K562 (cell line): ENCODE data around the gene PCDHGB1. TPM values are rescaled to one million over a fixed set of nuclear protein-coding genes. Genes with fewer than 3 reads are reported as not detected.

ENCODE experiments used
- ATAC-seq: fragments of 200-7000 bp; cut with Tn5 transposase; 3 replicates; pipeline ENCODE4 v1.9.1; 2020; ENCODE audit warnings: moderate library complexity
- BruUV-seq: library from RNA; stranded (reverse); fragments of 400-500 nt; replicated peaks from 2 replicates; lab custom pipeline; 2021; lab: Mats Ljungman, UMichigan
- CTCF ChIA-PET: fragments of 300-600 bp; formaldehyde crosslinking; extraction: SDS; loops from one replicate; lab custom pipeline; 2021; ENCODE audit warnings: low intra/inter-chr PET ratio; lab: Yijun Ruan, JAX
- POLR2A ChIA-PET: fragments of 300-600, 350-650 bp; sonication (Branson Sonifier 250); formaldehyde crosslinking; extraction: SDS; loops from one replicate; lab custom pipeline; 2021; ENCODE audit warnings: antibody characterized with exemption, inconsistent platforms; lab: Yijun Ruan, JAX
- DNase-seq, 4 experiments: peaks; one replicate each; pipeline versions ENCODE4 v3.0.0 to v3.0.0-alpha.2; 2011 to 2018; ENCODE audit warnings: low spot score in 3 of 4, mixed read lengths in 3 of 4; ENCODE audit errors: extremely low read depth in 1 of 4
- FAIRE-seq: peaks from 2 replicates; lab custom pipeline; 2011; peaks lifted over from hg19 to GRCh38; lab: Jason Lieb, UNC
- H2AFZ ChIP-seq: 2 replicates; pipeline ENCODE4 v1.6.0; 2011; ENCODE audit warnings: low read depth, low read length, control low read depth, inconsistent platforms
- H3K27ac ChIP-seq: fragments of 200-600 bp; 3 replicates; pipeline ENCODE4 v1.8.0; 2011; ENCODE audit warnings: low read depth, mild to moderate bottlenecking, control low read depth, inconsistent platforms, low read length, moderate library complexity, mixed read lengths; ENCODE audit errors: extremely low read depth
- H3K27me3 ChIP-seq, 2 experiments: fragments of 300-600 bp in 1 of 2; 2 replicates in 1 of 2; 3 replicates in 1 of 2; pipeline versions ENCODE4 v1.6.0 to v1.8.0; 2011; ENCODE audit warnings: inconsistent platforms in 2 of 2, low read length in 2 of 2, mild to moderate bottlenecking in 1 of 2, mixed read lengths in 1 of 2, moderate library complexity in 1 of 2; ENCODE audit not compliant: control insufficient read depth in 2 of 2, insufficient read depth in 2 of 2
- H3K36me3 ChIP-seq: fragments of 300-600 bp; 3 replicates; pipeline ENCODE4 v1.8.0; 2011; ENCODE audit warnings: mild to moderate bottlenecking, low read length, inconsistent platforms; ENCODE audit not compliant: control insufficient read depth, insufficient read depth
- H3K4me1 ChIP-seq, 2 experiments: fragments of 200-600 bp in 1 of 2; replicated peaks in 1 of 2; 2 replicates in 1 of 2; 3 replicates in 1 of 2; pipeline versions ENCODE4 v1.5.1 to v1.8.0; 2011; ENCODE audit warnings: inconsistent platforms in 2 of 2, low read length in 2 of 2, mild to moderate bottlenecking in 1 of 2, mixed read lengths in 1 of 2, moderate library complexity in 1 of 2; ENCODE audit not compliant: control insufficient read depth in 2 of 2, insufficient read depth in 2 of 2
- H3K4me2 ChIP-seq: 2 replicates; pipeline ENCODE4 v1.6.1; 2011; ENCODE audit warnings: low read length, control low read depth, inconsistent platforms, mixed read lengths; ENCODE audit not compliant: insufficient read depth
- H3K4me3 ChIP-seq: fragments of 200-600 bp; sonication (generic), shearing (Covaris generic); 2 replicates; pipeline ENCODE4 v1.5.1; 2016; ENCODE audit warnings: control low read depth, inconsistent platforms
- H3K79me2 ChIP-seq: fragments of 200-600 bp; 3 replicates; pipeline ENCODE4 v1.8.0; 2011; ENCODE audit warnings: low read length, inconsistent platforms; ENCODE audit not compliant: control insufficient read depth, insufficient read depth
- H3K9ac ChIP-seq, 2 experiments: 2 replicates each; pipeline versions ENCODE4 v1.6.0 to v1.6.1; 2011; ENCODE audit warnings: low read depth in 2 of 2, low read length in 2 of 2, control low read depth in 1 of 2, inconsistent platforms in 1 of 2, mild to moderate bottlenecking in 1 of 2, mixed read lengths in 1 of 2; ENCODE audit not compliant: insufficient read depth in 1 of 2
- H3K9me1 ChIP-seq: one replicate; pipeline ENCODE4 v1.6.0; 2011; ENCODE audit warnings: inconsistent platforms, mild to moderate bottlenecking, low read length, moderate library complexity; ENCODE audit not compliant: control insufficient read depth, insufficient read depth
- H3K9me3 ChIP-seq: replicated peaks from 2 replicates; pipeline ENCODE4 v1.5.1; 2011; ENCODE audit warnings: low read depth, low read length, inconsistent platforms; ENCODE audit not compliant: control insufficient read depth, insufficient read depth
- H4K20me1 ChIP-seq: replicated peaks from 2 replicates; pipeline ENCODE4 v1.6.1; 2011; ENCODE audit warnings: low read length, inconsistent platforms, mixed read lengths; ENCODE audit not compliant: control insufficient read depth, insufficient read depth
- BHLHE40 ChIP-seq: IDR thresholded peaks from 2 replicates; pipeline ENCODE4 v1.6.1; 2011; ENCODE audit warnings: low read length, improper control_type of control experiment
- CTCFL ChIP-seq: IDR thresholded peaks from 2 replicates; pipeline ENCODE4 v1.6.1; 2011; ENCODE audit warnings: borderline replicate concordance, low read depth, mild to moderate bottlenecking, moderate library complexity, low read length; ENCODE audit not compliant: insufficient read depth, poor library complexity, severe bottlenecking
- DNMT1 ChIP-seq: fragments of 450-650 bp; IDR thresholded peaks from 2 replicates; pipeline ENCODE4 v1.6.1; 2016; ENCODE audit warnings: antibody characterized with exemption, mild to moderate bottlenecking
- EHMT2 ChIP-seq: fragments of 450-650 bp; IDR thresholded peaks from 2 replicates; pipeline ENCODE4 v1.6.1; 2018; ENCODE audit warnings: antibody characterized with exemption
- GATA2 ChIP-seq: sonication (generic); formaldehyde crosslinking; IDR thresholded peaks from 2 replicates; pipeline ENCODE4 v1.4.0; 2020; ENCODE audit warnings: mild to moderate bottlenecking, missing genetic modification reagents
- HDGF ChIP-seq: fragments of 450-650 bp; IDR thresholded peaks from 2 replicates; pipeline ENCODE4 v1.6.1; 2016
- KLF13 ChIP-seq: fragments of 450-650 bp; IDR thresholded peaks from 2 replicates; pipeline ENCODE4 v1.6.1; 2016; ENCODE audit warnings: missing genetic modification characterization, low read depth, mild to moderate bottlenecking, missing compliant biosample characterization, moderate library complexity, borderline replicate concordance
- MTA3 ChIP-seq: fragments of 450-650 bp; formaldehyde crosslinking; IDR thresholded peaks from 2 replicates; pipeline ENCODE4 v1.6.1; 2017; ENCODE audit warnings: mild to moderate bottlenecking, borderline replicate concordance
- RAD21 ChIP-seq, 2 experiments: fragments of 250-450 bp in 1 of 2; fragments of 450-650 bp in 1 of 2; sonication (Bioruptor Pico) in 1 of 2; formaldehyde crosslinking in 1 of 2; IDR thresholded peaks in 1 of 2; conservative IDR thresholded peaks in 1 of 2; 2 replicates each; pipeline versions ENCODE4 v1.4.0 to v1.8.0; 2020 to 2022; ENCODE audit warnings: mild to moderate bottlenecking in 2 of 2, moderate library complexity in 1 of 2
- RFX7 ChIP-seq: fragments of 250-450 bp; sonication (Bioruptor Pico); IDR thresholded peaks from 2 replicates; pipeline ENCODE4 v1.5.1; 2021; ENCODE audit warnings: mild to moderate bottlenecking
- SOX6 ChIP-seq: fragments of 450-650 bp; IDR thresholded peaks from 2 replicates; pipeline ENCODE4 v1.6.1; 2014; ENCODE audit warnings: mild to moderate bottlenecking
- SRSF1 ChIP-seq: fragments of 200-400 bp; formaldehyde crosslinking; IDR thresholded peaks from 2 replicates; pipeline ENCODE4 v1.6.1; 2017; ENCODE audit warnings: mild to moderate bottlenecking, low read depth, low read length, moderate library complexity
- TAF1 ChIP-seq: IDR thresholded peaks from 2 replicates; pipeline ENCODE4 v1.6.1; 2011; ENCODE audit warnings: mild to moderate bottlenecking, low read length, moderate library complexity; ENCODE audit not compliant: insufficient read depth, control insufficient read depth, severe bottlenecking; ENCODE audit errors: extremely low read depth
- THAP7 ChIP-seq: fragments of 250-450 bp; sonication (Bioruptor Pico); IDR thresholded peaks from 2 replicates; pipeline ENCODE4 v1.5.0; 2021
- ZNF12 ChIP-seq: sonication (generic); formaldehyde crosslinking; IDR thresholded peaks from 2 replicates; pipeline ENCODE4 v1.4.0; 2020; ENCODE audit warnings: mild to moderate bottlenecking, missing genetic modification reagents
- ZNF586 ChIP-seq: fragments of 450-650 bp; formaldehyde crosslinking; conservative IDR thresholded peaks from 2 replicates; pipeline ENCODE4 v1.4.0; 2020; ENCODE audit warnings: mild to moderate bottlenecking, moderate library complexity
- WGBS: fragments of 100-300 bp; shearing (Covaris generic); methylation state at CpG from one replicate; pipeline ENCODE4 v1.1.6; 2016; ENCODE audit warnings: low coverage, mixed read lengths; ENCODE audit not compliant: insufficient coverage; ENCODE audit errors: missing lambda C conversion rate; 5-methylcytosine and 5-hydroxymethylcytosine counted together
- in situ Hi-C: fragments of 300-500 bp; cut with MboI; formaldehyde crosslinking; loops from 4 replicates; pipeline ENCODE4 v1.15.0; 2018; ENCODE audit warnings: inconsistent platforms, mixed read lengths
- intact Hi-C: fragments of 100-400 bp; cut with micrococcal nuclease; formaldehyde crosslinking; loops from 2 replicates; pipeline ENCODE4 v1.14.2; 2022
- polyA plus RNA-seq, 8 experiments: library from polyadenylated mRNA; depleted of rRNA in 4 of 8; stranded (reverse) in 5 of 8; unstranded in 3 of 8; fragments of >200 nt; fragmentation: Nextera tagmentation in 2 of 8; fragmentation: Illumina TruSeq in 1 of 8; extraction: Ambion mirVana in 2 of 8; extraction: Trizol in 1 of 8; gene quantifications; 2 replicates each; pipeline versions ENCODE4 v1.2.1 to v1.2.3, GENCODE V29; 2011 to 2014; ENCODE audit warnings: inconsistent platforms in 1 of 8, missing spikeins in 1 of 8
- total RNA-seq, 7 experiments: library from RNA; depleted of rRNA in 6 of 7; stranded (reverse); fragments of >200 nt in 6 of 7; fragmentation: Illumina TruSeq in 2 of 7; extraction: Trizol in 2 of 7; gene quantifications; 2 replicates each; pipeline versions ENCODE4 v1.2.1 to v1.2.3, GENCODE V29; 2011 to 2021; ENCODE audit warnings: low replicate concordance in 1 of 7
- TF ChIP-seq, protein P1 (sequence below): IDR thresholded peaks from 2 replicates; pipeline ENCODE4 v1.6.1; 2016; ENCODE audit warnings: missing genetic modification characterization, missing compliant biosample characterization

Gene PCDHGB1
- total and polyA plus RNA-seq, 9 of the 15 experiments (the other 6 are each of a cell fraction or from before 2014, with no cell fraction given) = 0.06 to 0.20 (median 0.07) TPM; not detected in 2

GRCh38 chr5:141382469-141383294 is 32.8 kb downstream of the PCDHGB1 start, which contains the start of gene PCDHGA7:
TSS of gene PCDHGA7 (plus strand) at chr5:141382742. CDS start at chr5:141382900, 158 bp downstream.
- Histone ChIP-seq H3K4me1 (peaks cover 0 to 9% of the 10 kb centered on the region in 2 experiments; a peak in 2 of 5 replicates), H3K4me2 (peak within 1 kb of the TSS; percentile 69), H3K36me3 (no peaks in the 10 kb centered on the region), H3K9me1 (no peaks in the 10 kb centered on the region), H3K9me3 (no peaks in the 10 kb centered on the region), H4K20me1 (no peaks in the 10 kb centered on the region), H3K27ac (no peak within 1 kb of the TSS), H3K79me2 (no peaks in the 10 kb centered on the region), H3K9ac (peak within 1 kb of the TSS in 1 of 2 experiments; percentile 69; a peak in 1 of 4 replicates), H3K4me3 (peak within 1 kb of the TSS; percentile 36), H3K27me3 (peaks cover 9 to 25% of the 10 kb centered on the region in 2 experiments; a peak in 4 of 5 replicates), H2AFZ (peak within 1 kb of the TSS; percentile 67)
- ChIA-PET POLR2A (no interaction called here), CTCF (interaction anchor here (0.9 kb wide), 1 partner anchor 181 kb away, joined by 5 read pairs; no protein-coding TSS in a partner anchor)
- DNase-seq (peak in 3 of 4 experiments; percentile 30 to 42 (median 35)), ATAC-seq (peak; percentile 95), FAIRE-seq (peak; percentile 89)
- in situ Hi-C loops = no loop called here
- intact Hi-C loops = no loop called here
- WGBS = 3% methylated on average over 37 of the region's 37 CpGs
- no TSS peak for BruUV-seq
- no peak for TF ChIP-seq BHLHE40
- TF ChIP-seq RAD21 (CRISPR knock-in tag; conservative IDR thresholded peaks at IDR 0.05 in 1 of 2, IDR thresholded peaks at IDR 0.05 in 1 of 2) = peak in 1 of 2 experiments; percentile 47; a peak in 3 of 4 replicates
- TF ChIP-seq KLF13 (tag) = no peak
- no peak for TF ChIP-seq CTCFL
- no peak for TF ChIP-seq TAF1
- TF ChIP-seq MTA3 = no peak
- TF ChIP-seq EHMT2 = peak; percentile 33; the same call in 1 of the 2 replicates
- TF ChIP-seq SOX6 = no peak
- no peak for TF ChIP-seq RFX7
- TF ChIP-seq, protein P1, sequence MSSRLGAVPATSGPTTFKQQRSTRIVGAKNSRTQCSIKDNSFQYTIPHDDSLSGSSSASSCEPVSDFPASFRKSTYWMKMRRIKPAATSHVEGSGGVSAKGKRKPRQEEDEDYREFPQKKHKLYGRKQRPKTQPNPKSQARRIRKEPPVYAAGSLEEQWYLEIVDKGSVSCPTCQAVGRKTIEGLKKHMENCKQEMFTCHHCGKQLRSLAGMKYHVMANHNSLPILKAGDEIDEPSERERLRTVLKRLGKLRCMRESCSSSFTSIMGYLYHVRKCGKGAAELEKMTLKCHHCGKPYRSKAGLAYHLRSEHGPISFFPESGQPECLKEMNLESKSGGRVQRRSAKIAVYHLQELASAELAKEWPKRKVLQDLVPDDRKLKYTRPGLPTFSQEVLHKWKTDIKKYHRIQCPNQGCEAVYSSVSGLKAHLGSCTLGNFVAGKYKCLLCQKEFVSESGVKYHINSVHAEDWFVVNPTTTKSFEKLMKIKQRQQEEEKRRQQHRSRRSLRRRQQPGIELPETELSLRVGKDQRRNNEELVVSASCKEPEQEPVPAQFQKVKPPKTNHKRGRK (tag) = no peak
- no peak for TF ChIP-seq GATA2 (CRISPR knock-in tag)
- no peak for TF ChIP-seq ZNF586 (CRISPR knock-in tag)
- no peak for TF ChIP-seq SRSF1
- TF ChIP-seq DNMT1 = no peak
- TF ChIP-seq ZNF12 = no peak
- TF ChIP-seq THAP7 (CRISPR knock-in tag) = no peak
- no peak for TF ChIP-seq HDGF
